OCI-LY7 (cell line): ENCODE results near the gene KCNG3. TPM values are rescaled to one million over a fixed set of nuclear protein-coding genes. Genes with fewer than 3 reads are reported as not detected.

Experiments used
- Bru-seq: library from RNA; stranded (reverse); fragments of 400-500 nt; gene quantifications from one replicate; lab custom pipeline; 2021; lab: Mats Ljungman, UMichigan
- BruChase-seq, 2 experiments: library from RNA; stranded (reverse); fragments of 400-500 nt; gene quantifications; one replicate each; lab custom pipeline; 2021; lab: Mats Ljungman, UMichigan
- BruUV-seq: library from RNA; stranded (reverse); fragments of 400-500 nt; replicated peaks from 2 replicates; lab custom pipeline; 2021; lab: Mats Ljungman, UMichigan
- CTCF ChIA-PET: fragments of 300-600 bp; sonication (Branson Sonifier 250); formaldehyde crosslinking; loops from one replicate; lab custom pipeline; 2022; ENCODE audit warnings: antibody characterized with exemption; ENCODE audit not compliant: unreplicated experiment; lab: Charles Lee
- POLR2A ChIA-PET: fragments of 300-600 bp; sonication (Branson Sonifier 250); formaldehyde crosslinking; loops from one replicate; lab custom pipeline; 2022; ENCODE audit warnings: antibody characterized with exemption; lab: Charles Lee
- DNase-seq: peaks from one replicate; pipeline ENCODE4 v3.0.0-alpha.2; 2015; ENCODE audit warnings: low spot score
- H2AFZ ChIP-seq: fragments of 200-600 bp; sonication (generic), shearing (Covaris generic); 2 replicates; pipeline ENCODE4 v1.6.1; 2014; ENCODE audit warnings: mild to moderate bottlenecking, antibody characterized with exemption, low read length, moderate library complexity
- H3K27ac ChIP-seq: fragments of 200-600 bp; sonication (generic); 2 replicates; pipeline ENCODE4 v1.5.1; 2014; ENCODE audit warnings: mixed run types, low read depth, mild to moderate bottlenecking, moderate library complexity, low read length, inconsistent platforms; ENCODE audit not compliant: poor library complexity, severe bottlenecking
- H3K36me3 ChIP-seq: fragments of 200-600 bp; sonication (generic); 2 replicates; pipeline ENCODE4 v1.6.1; 2014; ENCODE audit warnings: mild to moderate bottlenecking, antibody characterized with exemption, low read length, moderate library complexity, mixed read lengths; ENCODE audit not compliant: insufficient read depth
- H3K4me1 ChIP-seq: fragments of 200-600 bp; sonication (generic); 2 replicates; pipeline ENCODE4 v1.5.1; 2014; ENCODE audit warnings: mild to moderate bottlenecking, low read length; ENCODE audit not compliant: insufficient read depth, poor library complexity, severe bottlenecking
- H3K4me2 ChIP-seq: fragments of 200-600 bp; sonication (generic); 2 replicates; pipeline ENCODE4 v1.6.1; 2014; ENCODE audit warnings: mild to moderate bottlenecking, low read length
- H3K4me3 ChIP-seq: fragments of 200-600 bp; sonication (generic); 2 replicates; pipeline ENCODE4 v1.5.1; 2014; ENCODE audit warnings: mild to moderate bottlenecking, low read depth, low read length; ENCODE audit not compliant: poor library complexity, severe bottlenecking
- H3K79me2 ChIP-seq: fragments of 200-600 bp; sonication (generic); 2 replicates; pipeline ENCODE4 v1.6.1; 2016; ENCODE audit warnings: low read depth, mild to moderate bottlenecking, low read length, moderate library complexity, mixed read lengths; ENCODE audit not compliant: insufficient read depth
- H3K9me2 ChIP-seq: fragments of 200-600 bp; sonication (generic); 2 replicates; pipeline ENCODE4 v1.6.1; 2016; ENCODE audit warnings: mild to moderate bottlenecking, low read length, mixed read lengths; ENCODE audit not compliant: insufficient read depth
- H3K9me3 ChIP-seq: fragments of 200-600 bp; sonication (generic); 2 replicates; pipeline ENCODE4 v1.6.1; 2014; ENCODE audit warnings: mild to moderate bottlenecking, mixed run types, low read length, mixed read lengths
- H4K20me1 ChIP-seq: fragments of 200-600 bp; sonication (generic); 2 replicates; pipeline ENCODE4 v1.6.1; 2014; ENCODE audit warnings: mild to moderate bottlenecking, antibody characterized with exemption, low read length, moderate library complexity, mixed read lengths; ENCODE audit not compliant: insufficient read depth
- EZH2phosphoT487 ChIP-seq: fragments of 200-600 bp; sonication (generic); IDR thresholded peaks from 2 replicates; pipeline ENCODE4 v1.6.1; 2018; ENCODE audit warnings: low read depth, borderline replicate concordance, mild to moderate bottlenecking, mixed run types, antibody characterized with exemption, low read length, moderate library complexity, mixed read lengths
- intact Hi-C: fragments of 100-400 bp; cut with micrococcal nuclease; formaldehyde crosslinking; loops from one replicate; pipeline ENCODE4 v1.10.0; 2022; ENCODE audit not compliant: unreplicated experiment
- long read RNA-seq: library from polyadenylated mRNA; stranded (forward); transcript quantifications from one replicate; pipeline ENCODE4 v2.0.0, GENCODE V29; 2022
- total RNA-seq, 2 experiments: library from RNA; depleted of rRNA in 1 of 2; stranded (reverse); fragments of >200 nt in 1 of 2; shearing (Covaris generic) in 1 of 2; gene quantifications; 2 replicates each; pipeline ENCODE4 v1.2.3, GENCODE V29; 2014 to 2022
- TF ChIP-seq, protein P1 (sequence below): fragments of 200-600 bp; sonication (generic); conservative IDR thresholded peaks from 2 replicates; pipeline ENCODE4 v1.5.1; 2014; ENCODE audit warnings: mild to moderate bottlenecking, antibody characterized with exemption, low read length, moderate library complexity, mixed read lengths

The KCNG3 gene, protein sequence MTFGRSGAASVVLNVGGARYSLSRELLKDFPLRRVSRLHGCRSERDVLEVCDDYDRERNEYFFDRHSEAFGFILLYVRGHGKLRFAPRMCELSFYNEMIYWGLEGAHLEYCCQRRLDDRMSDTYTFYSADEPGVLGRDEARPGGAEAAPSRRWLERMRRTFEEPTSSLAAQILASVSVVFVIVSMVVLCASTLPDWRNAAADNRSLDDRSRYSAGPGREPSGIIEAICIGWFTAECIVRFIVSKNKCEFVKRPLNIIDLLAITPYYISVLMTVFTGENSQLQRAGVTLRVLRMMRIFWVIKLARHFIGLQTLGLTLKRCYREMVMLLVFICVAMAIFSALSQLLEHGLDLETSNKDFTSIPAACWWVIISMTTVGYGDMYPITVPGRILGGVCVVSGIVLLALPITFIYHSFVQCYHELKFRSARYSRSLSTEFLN
- total RNA-seq (2014; rRNA removed; shearing (Covaris generic)) (0.18 and 0.19 TPM in 2 replicates), total RNA-seq (2022) (0.08 and 0.17 TPM in 2 replicates), Bru-seq, nascent RNA (percentile 20 among the genes with signal in this experiment), BruChase-seq, experiment 1, labeled RNA remaining after a 6-hour chase (percentile 20 among the genes with signal in this experiment), BruChase-seq, experiment 2, labeled RNA remaining after a 2-hour chase (percentile 26 among the genes with signal in this experiment)
- long read RNA-seq: 0 reads

DNA sequence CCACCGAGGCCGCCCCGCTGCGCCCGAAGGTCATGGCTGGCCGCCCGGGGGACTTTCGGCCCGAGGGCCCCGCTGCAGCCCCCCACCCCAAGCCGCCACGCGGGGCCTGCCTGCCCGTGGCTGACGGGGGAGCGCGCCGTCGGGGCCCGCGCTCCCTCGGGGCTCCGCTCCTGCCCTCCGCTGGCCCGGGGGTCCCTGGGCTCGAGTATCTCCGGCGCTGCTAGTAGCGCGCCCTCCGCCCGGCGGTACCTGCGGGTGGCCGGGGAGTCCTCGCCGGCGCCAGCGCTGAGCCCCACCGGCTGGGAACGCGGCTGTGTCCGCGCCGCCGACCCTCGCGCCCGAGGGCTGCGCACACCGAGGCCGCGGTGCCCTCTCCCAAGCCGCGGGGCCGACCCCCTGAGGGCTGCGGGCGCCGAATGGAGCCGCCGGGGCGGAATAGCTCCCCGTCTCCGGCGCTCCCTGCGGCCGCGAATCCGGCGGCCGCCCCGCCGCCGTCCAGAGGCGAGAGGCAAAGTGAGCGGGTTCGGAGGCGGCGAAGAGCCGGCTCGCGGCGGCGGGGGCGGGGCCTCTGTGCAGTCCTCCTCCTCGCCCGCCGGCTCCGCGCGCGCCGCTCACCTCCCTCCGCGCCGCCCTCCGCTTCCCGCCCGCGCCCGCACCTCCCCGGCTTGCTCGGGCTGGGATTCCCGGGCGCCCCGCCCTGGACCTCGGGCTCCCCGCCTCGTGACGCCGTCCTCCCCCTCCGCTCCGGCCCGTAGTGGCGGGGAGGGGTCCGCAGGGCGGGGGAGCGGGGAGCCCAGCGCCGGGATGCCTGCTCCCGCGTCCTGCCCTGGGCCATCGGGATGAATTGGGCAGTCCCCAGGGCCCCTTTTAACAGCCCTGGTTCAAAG, at the start of gene KCNG3:
Gene KCNG3 (minus strand): TSS at position 515 of the 887 bp plus-strand sequence. CDS start 481 bp downstream, at position 34.
- no peaks in the 10 kb centered on the region for H3K36me3 ChIP-seq
- no peaks in the 10 kb centered on the region for H3K9me3 ChIP-seq
- H3K4me3 ChIP-seq: peak within 1 kb of the TSS; percentile 72
- peak within 1 kb of the TSS; percentile 93 for H2AFZ ChIP-seq
- no peaks in the 10 kb centered on the region for H3K79me2 ChIP-seq
- H3K4me2 ChIP-seq: peak within 1 kb of the TSS; percentile 93
- peak within 1 kb of the TSS; percentile 26 for H3K27ac ChIP-seq
- POLR2A ChIA-PET: no interaction called here
- H3K4me1 ChIP-seq: peaks cover 10% of the 10 kb centered on the region
- CTCF ChIA-PET: no interaction called here
- TF ChIP-seq EZH2phosphoT487: no peak
- TF ChIP-seq, protein P1, sequence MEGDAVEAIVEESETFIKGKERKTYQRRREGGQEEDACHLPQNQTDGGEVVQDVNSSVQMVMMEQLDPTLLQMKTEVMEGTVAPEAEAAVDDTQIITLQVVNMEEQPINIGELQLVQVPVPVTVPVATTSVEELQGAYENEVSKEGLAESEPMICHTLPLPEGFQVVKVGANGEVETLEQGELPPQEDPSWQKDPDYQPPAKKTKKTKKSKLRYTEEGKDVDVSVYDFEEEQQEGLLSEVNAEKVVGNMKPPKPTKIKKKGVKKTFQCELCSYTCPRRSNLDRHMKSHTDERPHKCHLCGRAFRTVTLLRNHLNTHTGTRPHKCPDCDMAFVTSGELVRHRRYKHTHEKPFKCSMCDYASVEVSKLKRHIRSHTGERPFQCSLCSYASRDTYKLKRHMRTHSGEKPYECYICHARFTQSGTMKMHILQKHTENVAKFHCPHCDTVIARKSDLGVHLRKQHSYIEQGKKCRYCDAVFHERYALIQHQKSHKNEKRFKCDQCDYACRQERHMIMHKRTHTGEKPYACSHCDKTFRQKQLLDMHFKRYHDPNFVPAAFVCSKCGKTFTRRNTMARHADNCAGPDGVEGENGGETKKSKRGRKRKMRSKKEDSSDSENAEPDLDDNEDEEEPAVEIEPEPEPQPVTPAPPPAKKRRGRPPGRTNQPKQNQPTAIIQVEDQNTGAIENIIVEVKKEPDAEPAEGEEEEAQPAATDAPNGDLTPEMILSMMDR: no peak
- peak; percentile 59 for DNase-seq
- H4K20me1 ChIP-seq: no peaks in the 10 kb centered on the region
- intact Hi-C loops: loop anchor here (2.0 kb wide), 2 partner anchors 53 to 75 kb away; partner anchors contain the start of gene MTA3
- BruUV-seq: no TSS peak
- H3K9me2 ChIP-seq: no peaks in the 10 kb centered on the region

DNA sequence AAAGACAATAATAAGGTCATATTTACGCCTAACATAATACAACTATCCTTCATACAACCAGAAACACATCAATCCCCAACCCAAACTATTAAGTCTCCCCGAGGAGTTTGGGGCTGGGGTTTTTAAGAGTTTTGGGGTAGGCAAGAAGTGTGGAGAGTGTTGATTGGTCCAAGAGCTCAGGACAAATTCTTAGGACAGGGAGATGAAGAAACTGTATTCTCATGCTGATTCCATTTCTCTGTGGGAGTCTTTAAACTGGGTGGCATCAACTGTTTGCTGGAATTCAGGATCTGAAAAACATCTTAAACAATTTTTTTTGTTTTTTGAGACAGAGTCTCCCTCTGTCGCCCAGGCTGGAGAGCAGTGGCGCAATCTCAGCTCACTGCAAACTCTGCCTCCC, 49.1 kb upstream of the KCNG3 start:
- Histone ChIP-seq H3K4me2 (no peak overlapping the region), H3K79me2 (no peaks in the 10 kb centered on the region), H4K20me1 (no peaks in the 10 kb centered on the region), H3K4me3 (no peak overlapping the region), H3K9me2 (no peaks in the 10 kb centered on the region), H3K36me3 (no peaks in the 10 kb centered on the region), H3K4me1 (peaks cover 43% of the 10 kb centered on the region), H3K9me3 (no peaks in the 10 kb centered on the region), H3K27ac (no peak overlapping the region), H2AFZ (no peak overlapping the region)
- POLR2A ChIA-PET: interaction anchor here (0.6 to 1.1 kb wide), 3 partner anchors 11 to 64 kb away, joined by 3 to 5 read pairs (median 3); no protein-coding TSS in a partner anchor
- CTCF ChIA-PET: no interaction called here
- TF ChIP-seq, protein P1: no peak
- no peak for TF ChIP-seq EZH2phosphoT487
- BruUV-seq: no TSS peak
- DNase-seq: no peak
- intact Hi-C loops: no loop called here
